ENCODE data around the gene DAND5. TPM values are rescaled to one million over a fixed set of nuclear protein-coding genes. Genes with fewer than 3 reads are reported as not detected.
"Not testable (repeated sequence)": the region's sequence is repeated elsewhere in the genome, so short reads cannot be mapped to it uniquely, and the experiment has no call there.

The DAND5 gene
- polyA plus RNA-seq, 1 experiment = not detected

DNA sequence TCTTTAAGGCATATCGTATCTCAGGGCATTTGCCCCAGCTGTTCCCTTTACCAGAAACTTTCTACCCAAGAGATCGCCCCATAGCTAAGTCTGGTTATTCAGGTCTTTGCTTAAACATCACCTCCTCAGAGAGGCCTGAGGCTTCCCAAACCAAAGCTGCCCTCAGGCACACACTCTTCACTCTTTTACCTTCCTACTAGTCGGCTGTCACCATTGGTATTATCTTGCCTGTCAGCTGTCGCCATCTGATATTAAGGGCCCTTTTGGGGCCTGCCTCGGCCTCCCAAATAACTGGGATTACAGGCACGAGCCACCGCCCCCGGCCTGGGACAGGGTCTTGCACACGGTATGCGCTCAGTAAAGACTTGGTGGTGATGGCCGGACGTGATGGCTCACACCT lies 13.4 kb upstream of the DAND5 start:
- ChIA-PET POLR2A (interaction anchor here (0.7 to 1.8 kb wide), 2 partner anchors 10 to 11 kb away, joined by 4 to 8 read pairs; partner anchors contain the start of gene RAD23A), CTCF (interaction anchor here (3.4 kb wide), 1 partner anchor 9 kb away, joined by 30 read pairs; no protein-coding TSS in a partner anchor)
- TF ChIP-seq, protein P1, sequence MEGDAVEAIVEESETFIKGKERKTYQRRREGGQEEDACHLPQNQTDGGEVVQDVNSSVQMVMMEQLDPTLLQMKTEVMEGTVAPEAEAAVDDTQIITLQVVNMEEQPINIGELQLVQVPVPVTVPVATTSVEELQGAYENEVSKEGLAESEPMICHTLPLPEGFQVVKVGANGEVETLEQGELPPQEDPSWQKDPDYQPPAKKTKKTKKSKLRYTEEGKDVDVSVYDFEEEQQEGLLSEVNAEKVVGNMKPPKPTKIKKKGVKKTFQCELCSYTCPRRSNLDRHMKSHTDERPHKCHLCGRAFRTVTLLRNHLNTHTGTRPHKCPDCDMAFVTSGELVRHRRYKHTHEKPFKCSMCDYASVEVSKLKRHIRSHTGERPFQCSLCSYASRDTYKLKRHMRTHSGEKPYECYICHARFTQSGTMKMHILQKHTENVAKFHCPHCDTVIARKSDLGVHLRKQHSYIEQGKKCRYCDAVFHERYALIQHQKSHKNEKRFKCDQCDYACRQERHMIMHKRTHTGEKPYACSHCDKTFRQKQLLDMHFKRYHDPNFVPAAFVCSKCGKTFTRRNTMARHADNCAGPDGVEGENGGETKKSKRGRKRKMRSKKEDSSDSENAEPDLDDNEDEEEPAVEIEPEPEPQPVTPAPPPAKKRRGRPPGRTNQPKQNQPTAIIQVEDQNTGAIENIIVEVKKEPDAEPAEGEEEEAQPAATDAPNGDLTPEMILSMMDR (IDR thresholded peaks at IDR 0.05; ENCODE audit: low read depth, low read length) = no peak
- Histone ChIP-seq H3K9me3 (ENCODE audit: control insufficient read depth, insufficient read depth, low read length) (no peaks in the 10 kb centered on the region; the same call in 1 of the 2 replicates), H3K4me3 (ENCODE audit: low read depth, low read length) (peak overlapping the region; percentile 99), H3K27ac (ENCODE audit: low read depth, low read length) (peak overlapping the region; percentile 11), H3K27me3 (ENCODE audit: control insufficient read depth, insufficient read depth, low read length) (no peaks in the 10 kb centered on the region)
- no peak for DNase-seq (ENCODE audit: low read depth, low spot score)

DNA sequence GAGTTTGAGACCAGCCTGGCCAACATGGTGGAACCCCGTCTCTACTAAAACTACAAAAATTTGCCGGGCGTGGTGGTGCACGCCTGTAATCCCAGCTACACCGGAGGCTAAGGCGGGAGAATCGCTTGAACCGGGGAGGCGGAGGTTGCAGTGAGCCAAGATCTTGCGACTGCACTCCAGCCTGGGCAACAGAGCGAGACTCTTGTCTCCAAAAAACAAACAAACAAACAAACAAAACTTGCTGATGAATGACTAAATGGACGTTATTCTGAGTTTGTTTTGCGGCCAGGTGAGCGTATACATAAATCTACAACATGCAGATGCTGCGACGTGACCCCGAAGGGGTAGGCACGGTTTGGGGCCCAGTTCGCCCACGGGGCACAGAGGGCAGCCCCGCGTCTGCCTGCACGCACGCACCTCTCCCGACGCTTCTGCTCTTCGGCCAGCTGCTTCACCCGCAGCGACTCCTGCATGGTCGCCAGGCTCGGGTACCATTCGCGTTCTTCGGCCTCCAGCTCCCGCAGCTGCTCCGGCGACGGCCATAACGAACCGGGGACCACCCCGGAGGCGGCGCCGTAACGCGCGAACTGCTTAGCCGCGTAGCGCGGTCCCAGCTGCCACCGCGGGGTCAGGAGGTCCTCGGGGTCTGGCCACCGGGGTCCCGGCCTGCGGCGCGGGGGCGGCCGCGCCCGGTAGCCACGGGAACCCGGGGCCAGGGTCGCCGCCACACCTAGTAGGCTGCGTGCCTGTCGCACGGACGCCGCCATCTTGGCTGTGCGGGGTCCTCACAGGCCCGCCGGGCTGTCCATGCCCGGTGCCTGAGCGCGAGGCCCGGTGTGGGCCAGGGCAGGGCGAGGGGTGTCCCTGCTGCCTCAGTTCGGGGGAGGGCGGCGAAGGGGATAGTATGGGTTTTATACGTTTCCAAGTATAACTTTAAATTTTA lies 12.7 kb upstream of the DAND5 start, which contains the start of gene GADD45GIP1:
GADD45GIP1 (minus strand) TSS at position 778 of the 943 bp plus-strand sequence; CDS start at position 767, 11 bp downstream.
- no peaks in the 10 kb centered on the region for H3K27me3 ChIP-seq (ENCODE audit: control insufficient read depth, insufficient read depth, low read length)
- H3K4me3 ChIP-seq (ENCODE audit: low read depth, low read length) = peak within 1 kb of the TSS; percentile 99
- CTCF ChIA-PET = interaction anchor here (3.4 kb wide), 1 partner anchor 9 kb away, joined by 30 read pairs; no protein-coding TSS in a partner anchor
- no peak for DNase-seq (ENCODE audit: low read depth, low spot score)
- POLR2A ChIA-PET = interaction anchor here (0.7 to 1.8 kb wide), 2 partner anchors 10 to 12 kb away, joined by 4 to 8 read pairs; partner anchors contain the start of gene RAD23A
- no peaks in the 10 kb centered on the region; the same call in 1 of the 2 replicates for H3K9me3 ChIP-seq (ENCODE audit: control insufficient read depth, insufficient read depth, low read length)
- peak within 1 kb of the TSS; percentile 57 for H3K27ac ChIP-seq (ENCODE audit: low read depth, low read length)
- TF ChIP-seq, protein P1 (IDR thresholded peaks at IDR 0.05; ENCODE audit: low read depth, low read length) = no peak

DNA sequence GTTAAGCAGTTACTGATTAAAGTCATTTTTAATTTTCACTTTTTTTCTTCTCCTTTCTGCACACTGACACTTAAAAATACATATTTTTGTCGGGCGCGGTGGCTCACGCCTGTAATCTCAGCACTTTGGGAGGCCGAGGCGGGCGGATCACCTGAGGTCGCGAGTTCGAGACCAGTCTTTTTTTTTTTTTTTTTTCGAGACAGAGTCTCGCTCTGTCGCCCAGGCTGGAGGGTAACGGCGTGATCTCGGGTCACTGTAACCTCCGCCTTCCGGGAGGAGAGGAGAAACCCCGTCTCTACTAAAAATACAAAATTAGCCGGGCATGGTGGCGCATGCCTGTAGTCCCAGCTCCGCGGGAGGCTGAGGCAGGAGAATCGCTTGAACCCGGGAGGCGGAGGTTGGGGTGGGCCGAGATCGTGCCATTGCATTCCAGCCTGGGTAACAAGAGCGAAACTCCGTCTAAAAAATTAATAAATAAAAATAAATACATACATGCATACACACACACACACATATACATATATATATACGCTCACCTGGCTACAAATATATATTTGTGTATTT lies 11.9 kb upstream of the DAND5 start:
- H3K9me3 ChIP-seq (ENCODE audit: control insufficient read depth, insufficient read depth, low read length); H3K27me3 ChIP-seq (ENCODE audit: control insufficient read depth, insufficient read depth, low read length); H3K27ac ChIP-seq (ENCODE audit: low read depth, low read length); DNase-seq (ENCODE audit: low read depth, low spot score): not testable (repeated sequence)
- ChIA-PET POLR2A (interaction anchor here (1.8 kb wide), 1 partner anchor 11 kb away, joined by 8 read pairs; the partner anchor contains the start of gene RAD23A), CTCF (interaction anchor here (3.4 kb wide), 1 partner anchor 8 kb away, joined by 30 read pairs; no protein-coding TSS in a partner anchor)
- H3K4me3 ChIP-seq (ENCODE audit: low read depth, low read length) = peak overlapping the region; percentile 99

DNA sequence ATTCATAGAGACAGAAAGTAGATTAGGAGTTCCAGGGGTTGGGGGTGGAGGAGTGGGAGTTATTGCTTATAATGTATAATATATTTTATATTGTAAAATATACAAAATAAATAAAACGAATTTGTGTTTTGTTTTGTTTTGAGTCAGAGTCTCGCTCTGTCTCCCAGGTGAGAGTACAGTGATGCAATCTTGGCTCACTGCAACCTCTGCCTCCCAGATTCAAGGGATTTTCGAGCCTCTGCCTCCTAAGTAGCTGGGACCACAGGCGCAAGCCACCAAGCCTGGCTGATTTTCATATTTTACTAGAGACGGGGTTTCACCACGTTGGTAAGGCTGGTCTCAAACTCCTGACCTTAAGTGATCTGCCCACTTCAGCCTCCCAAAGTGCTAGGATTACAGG lies 9.9 kb upstream of the DAND5 start:
- CTCF ChIA-PET = no interaction called here
- Histone ChIP-seq H3K27ac (ENCODE audit: low read depth, low read length) (no peak overlapping the region), H3K4me3 (ENCODE audit: low read depth, low read length) (no peak overlapping the region), H3K27me3 (ENCODE audit: control insufficient read depth, insufficient read depth, low read length) (no peaks in the 10 kb centered on the region), H3K9me3 (ENCODE audit: control insufficient read depth, insufficient read depth, low read length) (no peaks in the 10 kb centered on the region; the same call in 1 of the 2 replicates)
- TF ChIP-seq, protein P1 (IDR thresholded peaks at IDR 0.05; ENCODE audit: low read depth, low read length) = no peak
- no peak for DNase-seq (ENCODE audit: low read depth, low spot score)
- POLR2A ChIA-PET = no interaction called here

DNA sequence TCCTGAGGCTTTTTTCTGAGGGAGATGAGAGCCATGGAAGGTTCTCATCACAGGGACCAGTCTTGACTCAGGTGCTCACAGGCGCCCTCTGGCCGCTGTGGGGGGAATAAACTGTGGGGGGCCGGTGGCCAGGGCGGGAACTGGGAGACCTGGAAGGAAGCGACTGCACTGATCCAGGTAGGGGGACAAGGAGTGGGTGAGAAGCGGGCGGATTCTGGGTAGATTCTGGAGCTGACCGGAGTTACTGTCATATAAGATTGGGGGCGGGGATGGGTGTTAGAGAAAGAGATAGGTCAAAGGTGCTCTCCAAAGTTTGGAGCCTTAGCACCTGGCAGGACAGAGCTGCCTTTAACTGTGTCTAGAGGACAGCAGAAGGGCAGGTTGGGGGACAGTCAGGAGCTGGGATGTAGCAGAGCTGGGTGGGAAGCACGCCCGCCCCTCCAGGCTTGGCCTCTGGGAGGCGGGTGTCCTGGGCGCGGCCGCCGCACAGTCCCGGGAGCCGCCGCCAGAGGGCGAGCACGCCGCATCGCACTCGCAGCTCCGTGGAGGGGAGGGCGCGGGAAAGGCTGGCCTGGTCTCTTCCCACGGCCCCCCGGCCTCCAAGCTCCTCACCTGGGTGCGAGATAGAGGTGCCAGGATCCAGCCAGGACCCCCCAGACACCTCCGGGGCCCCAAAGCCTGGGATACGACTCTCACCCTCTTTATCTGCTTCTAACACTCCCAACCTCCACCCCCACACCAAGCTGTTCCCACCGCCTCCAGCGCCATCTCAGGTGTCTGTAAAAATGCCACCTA lies 4.2 kb upstream of the DAND5 start:
- POLR2A ChIA-PET = interaction anchor here (0.7 to 0.9 kb wide), 3 partner anchors 19 to 187 kb away, joined by 3 read pairs; partner anchors contain the start of genes IER2, RAD23A and STX10
- H3K27me3 ChIP-seq (ENCODE audit: control insufficient read depth, insufficient read depth, low read length) = no peaks in the 10 kb centered on the region
- DNase-seq (ENCODE audit: low read depth, low spot score) = no peak
- peak overlapping the region; percentile 63 for H3K4me3 ChIP-seq (ENCODE audit: low read depth, low read length)
- no peaks in the 10 kb centered on the region for H3K9me3 ChIP-seq (ENCODE audit: control insufficient read depth, insufficient read depth, low read length)
- no peak overlapping the region for H3K27ac ChIP-seq (ENCODE audit: low read depth, low read length)
- CTCF ChIA-PET = interaction anchor here (0.5 to 4.4 kb wide), 76 partner anchors 10 to 979 kb away, joined by 3 to 66 read pairs (median 4); partner anchors contain the start of genes CALR, DNASE2, GADD45GIP1 and IER2
- TF ChIP-seq, protein P1 (IDR thresholded peaks at IDR 0.05; ENCODE audit: low read depth, low read length) = peak; percentile 81

Measured in AG04450 (cell line).